ENCODE measurements around the gene UFSP1. TPM values are rescaled to one million over a fixed set of nuclear protein-coding genes. Genes with fewer than 3 reads are reported as not detected.
"Not testable (repeated sequence)": the region's sequence is repeated elsewhere in the genome, so short reads cannot be mapped to it uniquely, and the experiment has no call there.

UFSP1 gene
- total and polyA plus RNA-seq, 3 donors from 2014 or later: 1.3 to 4.2 (median 3.0) TPM

- Histone ChIP-seq H3K4me1 (no peaks in the 10 kb centered on the region), H3K27me3 (no peaks in the 10 kb centered on the region), H3K9me3 (no peaks in the 10 kb centered on the region), H3K36me3 (ENCODE audit: low read depth, missing control alignments) (peaks cover 2% of the 10 kb centered on the region), H3K4me3 (no peak overlapping the region), H3K27ac (no peak overlapping the region)
- no peak for TF ChIP-seq POLR2A (IDR thresholded peaks at IDR 0.05)
- no peak for TF ChIP-seq CTCF (IDR thresholded peaks at IDR 0.05)
- intact Hi-C loops (cut with DNase I; ENCODE audit: low total_unique reads): no loop called here
- DNase-seq: no peak
Measured at GRCh38 chr7:100921039-100921438, 31.5 kb upstream of the UFSP1 start.

- H3K4me1 ChIP-seq; DNase-seq; H3K27me3 ChIP-seq; H3K36me3 ChIP-seq (ENCODE audit: low read depth, missing control alignments); intact Hi-C loops (cut with DNase I; ENCODE audit: low total_unique reads); H3K9me3 ChIP-seq; H3K4me3 ChIP-seq; H3K27ac ChIP-seq: not testable (repeated sequence)
- 86% methylated on average over 9 of the region's 9 CpGs for WGBS, 2 donors
Measured at GRCh38 chr7:100919779-100920437, 30.4 kb upstream of the UFSP1 start.

- WGBS, 2 donors: 88% methylated on average over 5 of the region's 5 CpGs
- DNase-seq; intact Hi-C loops (cut with DNase I; ENCODE audit: low total_unique reads): not testable (repeated sequence)
Measured at GRCh38 chr7:100919335-100919734, 29.8 kb upstream of the UFSP1 start.

GRCh38 chr7:100914879-100915447 lies 25.4 kb upstream of the UFSP1 start:
- no peaks in the 10 kb centered on the region for H3K36me3 ChIP-seq (ENCODE audit: low read depth, missing control alignments)
- no peak for TF ChIP-seq POLR2A (IDR thresholded peaks at IDR 0.05)
- TF ChIP-seq CTCF (IDR thresholded peaks at IDR 0.05): no peak
- WGBS, 2 donors: 85 to 89% methylated on average over 8 of the region's 8 CpGs
- no peaks in the 10 kb centered on the region for H3K4me1 ChIP-seq
- no peak for DNase-seq
- no peak overlapping the region for H3K4me3 ChIP-seq
- intact Hi-C loops (cut with DNase I; ENCODE audit: low total_unique reads): loop anchor here (5.0 kb wide), 1 partner anchor 142 kb away; no protein-coding TSS in a partner anchor
- H3K9me3 ChIP-seq: no peaks in the 10 kb centered on the region
- H3K27ac ChIP-seq: no peak overlapping the region
- no peaks in the 10 kb centered on the region for H3K27me3 ChIP-seq

More at GRCh38 chr7:100919335-100919734, 29.8 kb upstream of the UFSP1 start:
- H3K36me3 ChIP-seq (ENCODE audit: low read depth, missing control alignments); H3K9me3 ChIP-seq; H3K4me3 ChIP-seq; H3K27ac ChIP-seq; H3K4me1 ChIP-seq; H3K27me3 ChIP-seq: not testable (repeated sequence)

GRCh38 chr7:100914208-100914878 lies 24.8 kb upstream of the UFSP1 start:
- no peak overlapping the region for H3K27ac ChIP-seq
- DNase-seq: no peak
- 79 to 86% methylated on average over 15 of the region's 15 CpGs for WGBS, 2 donors
- H3K36me3 ChIP-seq (ENCODE audit: low read depth, missing control alignments): no peaks in the 10 kb centered on the region
- H3K4me1 ChIP-seq: no peaks in the 10 kb centered on the region
- intact Hi-C loops (cut with DNase I; ENCODE audit: low total_unique reads): loop anchor here (5.0 kb wide), 1 partner anchor 143 kb away; no protein-coding TSS in a partner anchor
- H3K4me3 ChIP-seq: no peak overlapping the region
- no peaks in the 10 kb centered on the region for H3K9me3 ChIP-seq
- TF ChIP-seq POLR2A (IDR thresholded peaks at IDR 0.05) (no peak), CTCF (IDR thresholded peaks at IDR 0.05) (no peak)
- no peaks in the 10 kb centered on the region for H3K27me3 ChIP-seq
